A549 treated with Hydrocortisone at 1 μM for 4 hours (cell line): ENCODE results near the gene LSM7. TPM values are rescaled to one million over a fixed set of nuclear protein-coding genes. Genes with fewer than 3 reads are reported as not detected.

Experiments used
- total RNA-seq: library from RNA; stranded (reverse); fragments of 200-300 nt; extraction: Qiagen RNA extraction; gene quantifications from 5 replicates; pipeline ENCODE4 v1.2.3, GENCODE V29; 2022

Gene LSM7
- 123 to 163 TPM (median 155 TPM) in 5 replicates for total RNA-seq

DNA sequence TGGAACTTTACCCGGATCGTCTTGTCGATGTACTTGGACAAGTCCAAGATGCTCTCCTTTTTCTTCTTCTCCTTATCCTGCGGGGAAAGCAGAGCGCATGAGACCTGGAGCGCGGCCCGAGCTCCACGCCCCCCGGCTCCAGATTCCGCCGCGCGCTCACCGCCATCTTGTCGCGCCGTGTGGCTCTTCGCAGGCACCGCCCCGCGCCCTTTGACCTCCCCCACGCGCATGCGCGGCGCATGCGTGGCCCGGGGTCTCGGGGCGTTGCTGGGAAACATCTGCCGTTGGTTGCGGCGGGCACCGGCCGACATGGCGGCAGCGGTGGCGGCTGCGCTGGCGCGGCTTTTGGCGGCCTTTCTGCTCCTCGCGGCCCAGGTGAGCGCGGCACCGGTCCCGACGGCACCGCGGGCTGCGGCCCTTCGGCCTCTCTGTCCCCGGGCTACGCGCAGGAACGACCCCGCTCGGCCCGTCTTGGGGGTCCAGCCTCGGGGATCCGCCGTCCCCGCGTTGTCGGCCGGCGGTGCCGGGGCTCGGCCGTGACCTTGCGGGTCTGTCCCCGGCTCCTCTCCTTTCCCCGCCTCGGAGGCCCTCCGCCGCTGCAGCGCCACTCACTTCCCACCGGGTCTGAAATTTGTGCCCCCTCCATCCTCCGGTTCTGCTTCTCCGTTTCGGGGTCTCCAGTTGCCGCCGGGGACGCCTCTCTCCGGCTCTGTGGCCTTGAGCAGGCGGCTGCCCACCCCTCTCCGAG lies at the start of gene LSM7, which contains the start of gene SPPL2B:
LSM7 (minus strand) TSS at position 186 of the 748 bp plus-strand sequence; CDS start at position 166, 20 bp downstream.
SPPL2B (plus strand) TSS at position 284 of the 748 bp plus-strand sequence; CDS start at position 310, 26 bp downstream.

DNA sequence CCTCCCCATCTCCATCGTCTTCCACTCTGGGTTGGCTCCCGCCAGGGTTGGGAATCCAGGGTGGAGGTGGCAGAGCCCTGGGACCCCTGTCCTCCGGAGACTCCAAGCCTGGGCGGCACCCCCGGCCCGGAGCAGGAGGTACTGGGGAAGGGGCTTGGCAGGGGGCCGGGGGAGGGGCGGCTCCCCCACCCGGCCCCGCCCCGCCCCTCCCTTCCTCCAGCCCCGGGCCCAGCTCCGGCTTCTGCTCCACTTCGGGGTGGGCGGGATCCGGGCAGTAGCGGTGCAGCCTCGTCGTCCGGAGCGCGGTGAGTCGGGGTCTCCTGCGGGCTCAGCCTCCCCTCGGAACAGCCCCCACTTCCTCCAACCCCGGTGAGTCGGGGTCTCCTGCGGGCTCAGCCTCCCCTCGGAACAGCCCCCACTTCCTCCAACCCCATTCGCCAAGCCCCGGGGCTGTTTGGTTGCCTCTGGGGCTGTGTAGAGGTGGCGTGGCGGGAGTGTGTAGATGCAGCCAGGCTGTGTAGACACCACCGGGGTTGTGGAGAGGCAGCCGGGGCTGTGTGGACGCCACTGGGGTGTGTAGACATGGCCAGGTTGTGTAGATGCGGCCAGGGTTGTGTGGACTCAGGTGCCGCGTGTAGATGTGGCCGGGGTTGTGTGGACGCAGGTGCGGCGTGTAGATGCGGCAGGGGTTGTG lies 31.8 kb upstream of the LSM7 start, which contains the start of gene TMPRSS9:
TMPRSS9 (plus strand) TSS at position 274 of the 694 bp plus-strand sequence. CDS start 29,521 bp downstream, outside the sequence.

DNA sequence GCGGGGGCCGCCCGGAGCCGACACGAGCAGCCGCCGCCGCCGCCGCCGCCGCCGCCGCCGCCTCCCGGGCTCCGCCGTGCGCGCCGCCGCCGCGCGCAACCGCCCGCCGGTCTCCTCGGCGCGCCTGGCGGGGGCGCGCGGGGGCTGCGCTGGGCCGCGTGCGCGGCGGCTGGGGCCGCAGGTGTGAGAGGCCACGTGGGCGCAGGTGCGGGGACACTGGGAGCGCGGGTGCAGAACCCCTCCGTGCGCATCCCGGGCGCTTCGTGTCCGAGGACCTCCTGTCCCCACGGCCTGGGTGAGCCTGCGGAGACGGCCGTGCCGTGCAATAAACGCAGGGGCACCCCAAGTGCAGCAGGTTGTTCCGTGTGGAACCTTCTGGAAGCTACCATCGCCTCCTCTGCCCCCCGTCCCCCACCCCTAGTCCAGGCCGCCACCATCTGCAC lies 20.3 kb downstream of the LSM7 start, which contains the start of gene LINGO3:
LINGO3 (minus strand) TSS at position 41 of the 443 bp plus-strand sequence. CDS start 16,378 bp downstream, outside the sequence.

DNA sequence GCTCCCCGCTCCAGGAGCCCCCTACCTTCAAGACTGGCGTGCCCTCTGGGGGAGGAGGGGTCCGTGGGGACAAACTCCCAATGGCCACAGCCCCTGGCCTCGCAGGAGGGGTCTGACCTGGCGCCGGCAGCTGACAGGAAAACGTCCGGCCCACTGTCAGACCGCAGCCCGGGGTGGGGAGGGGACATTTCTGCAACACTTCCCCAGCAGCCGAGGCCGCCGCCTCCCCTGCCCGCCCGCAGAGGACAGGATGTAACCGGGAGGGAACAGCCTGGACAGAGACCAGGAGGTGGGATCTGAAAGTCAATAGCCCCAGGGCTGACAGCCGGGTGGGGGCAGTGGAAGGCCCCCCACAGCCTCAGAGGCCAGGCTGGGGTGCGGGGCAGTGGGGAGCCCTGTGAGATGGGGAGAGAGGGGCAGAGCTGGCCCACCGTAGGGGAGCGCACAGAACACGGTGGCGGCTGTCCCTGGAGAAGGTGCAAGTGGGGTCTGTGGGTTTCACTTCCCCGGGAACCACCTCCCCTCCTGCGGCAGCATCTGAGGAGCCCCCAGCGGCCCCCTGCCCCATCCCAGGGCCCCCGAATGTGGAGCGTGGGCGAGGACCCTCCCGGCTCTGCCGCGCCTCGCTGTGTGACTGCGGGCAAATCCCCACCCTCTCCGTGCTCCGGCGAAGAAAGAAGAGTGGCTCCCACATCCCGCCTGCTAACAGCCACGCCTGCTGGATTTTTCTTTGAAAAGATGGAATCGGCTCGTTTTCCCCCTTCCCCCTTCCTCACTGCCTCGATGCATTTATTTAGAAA lies 46.1 kb downstream of the LSM7 start, which contains the start of gene PEAK3:
PEAK3 (minus strand) TSS at position 114 of the 800 bp plus-strand sequence. CDS start 1,244 bp downstream, outside the sequence.

Other genes starting within 250 kb of the LSM7 start
- 13.6 to 17.6 TPM (median 13.7 TPM) in 5 replicates for gene MOB3A, start 232.3 kb downstream of the LSM7 start, total RNA-seq
- 0.36 to 0.90 TPM (median 0.56 TPM) in 5 replicates for gene IZUMO4, start 231.7 kb downstream of the LSM7 start, total RNA-seq
- gene AP3D1, start 177.0 kb downstream of the LSM7 start, total RNA-seq: 70.5 to 85.8 TPM (median 77.8 TPM) in 5 replicates
- gene DOT1L, start 164.7 kb downstream of the LSM7 start, total RNA-seq: 11.3 to 16.1 TPM (median 14.8 TPM) in 5 replicates
- gene PLEKHJ1, start 92.3 kb downstream of the LSM7 start, total RNA-seq: 42.8 to 59.8 TPM (median 56.8 TPM) in 5 replicates
- 64.6 to 72.8 TPM (median 68.5 TPM) in 5 replicates for gene SF3A2, start 91.8 kb downstream of the LSM7 start, total RNA-seq
- 8.0 to 17.1 TPM (median 14.7 TPM) in 5 replicates for gene AMH, start 79.3 kb downstream of the LSM7 start, total RNA-seq
- 0.18 to 0.90 TPM (median 0.75 TPM) in 5 replicates for gene JSRP1, start 72.2 kb downstream of the LSM7 start, total RNA-seq
- gene PEAK3, start 46.4 kb downstream of the LSM7 start, total RNA-seq: 0.09 to 0.18 TPM (median 0.14 TPM) in 5 replicates
- gene LINGO3, start 20.4 kb downstream of the LSM7 start, total RNA-seq: 0.05 to 0.07 TPM in 2 of 5 replicates, not detected in the others
- 16.0 to 21.2 TPM (median 18.6 TPM) in 5 replicates for gene SPPL2B, start 98 bp upstream of the LSM7 start, total RNA-seq
- 0.03 to 0.10 TPM (median 0.07 TPM) in 4 of 5 replicates, not detected in the other for gene TMPRSS9, start 31.7 kb upstream of the LSM7 start, total RNA-seq
- 49.2 to 136 TPM (median 119 TPM) in 5 replicates for gene TIMM13, start 99.0 kb upstream of the LSM7 start, total RNA-seq
- gene LMNB2, start 128.4 kb upstream of the LSM7 start, total RNA-seq: 73.2 to 82.6 TPM (median 76.0 TPM) in 5 replicates
- gene GADD45B, start 147.5 kb upstream of the LSM7 start, total RNA-seq: 102 to 127 TPM (median 110 TPM) in 5 replicates